CD4-positive, alpha-beta memory T cell (primary cell): ENCODE results near the gene RPRML. TPM values are rescaled to one million over a fixed set of nuclear protein-coding genes. Genes with fewer than 3 reads are reported as not detected.
A peak's percentile ranks its signal among the peaks of the same experiment; 100 is the strongest.

Source experiments
- CTCF ChIA-PET: fragments of 350-600 bp; sonication (Branson Sonifier 250); formaldehyde crosslinking; loops from one replicate; lab custom pipeline; 2021; ENCODE audit warnings: inconsistent platforms; ENCODE audit not compliant: partially characterized antibody; lab: Charles Lee
- POLR2A ChIA-PET: fragments of 350-600 bp; sonication (Branson Sonifier 250); formaldehyde crosslinking; loops from one replicate; lab custom pipeline; 2021; ENCODE audit not compliant: partially characterized antibody; lab: Charles Lee
- DNase-seq, 5 donors: peaks; one replicate each; pipeline versions ENCODE4 v3.0.0 to v3.0.0-alpha.2; 2020 to 2022; ENCODE audit warnings: mixed read lengths in 1 of 5
- H3K27ac ChIP-seq: one replicate; pipeline ENCODE4 v1.7.0; 2013; ENCODE audit warnings: low read depth, low read length
- H3K27me3 ChIP-seq: 2 replicates; pipeline ENCODE4 v1.7.0; 2013; ENCODE audit warnings: mild to moderate bottlenecking, low read length, moderate library complexity; ENCODE audit not compliant: insufficient read depth
- H3K36me3 ChIP-seq: 2 replicates; pipeline ENCODE4 v1.7.0; 2013; ENCODE audit warnings: mild to moderate bottlenecking, low read length, moderate library complexity; ENCODE audit not compliant: insufficient read depth
- H3K4me1 ChIP-seq: 2 replicates; pipeline ENCODE4 v1.7.0; 2013; ENCODE audit warnings: mild to moderate bottlenecking, low read length, moderate library complexity; ENCODE audit not compliant: insufficient read depth
- H3K4me3 ChIP-seq, 2 donors: one replicate each; pipeline ENCODE4 v1.7.0; 2013; ENCODE audit warnings: low read length in 2 of 2, mild to moderate bottlenecking in 1 of 2
- H3K9me3 ChIP-seq, 2 donors: one replicate each; pipeline ENCODE4 v1.7.0; 2013; ENCODE audit warnings: low read length in 2 of 2, control low read depth in 1 of 2; ENCODE audit not compliant: control insufficient read depth in 1 of 2
- H3K27ac Mint-ChIP-seq, 7 donors: one replicate each; pipeline ENCODE4 v1.8.0; 2020 to 2021; ENCODE audit warnings: mixed read lengths in 7 of 7, mild to moderate bottlenecking in 6 of 7, inconsistent platforms in 3 of 7, moderate library complexity in 3 of 7
- H3K27me3 Mint-ChIP-seq, 2 donors: one replicate each; pipeline ENCODE4 v1.8.0; 2020 to 2021; ENCODE audit warnings: mixed read lengths in 2 of 2
- H3K36me3 Mint-ChIP-seq, 2 donors: one replicate each; pipeline ENCODE4 v1.8.0; 2020 to 2021; ENCODE audit warnings: mixed read lengths in 2 of 2, inconsistent platforms in 1 of 2, mild to moderate bottlenecking in 1 of 2
- H3K4me1 Mint-ChIP-seq, 4 donors: one replicate each; pipeline ENCODE4 v1.8.0; 2020 to 2021; ENCODE audit warnings: mixed read lengths in 4 of 4, mild to moderate bottlenecking in 1 of 4
- H3K4me3 Mint-ChIP-seq, 8 donors: one replicate each; pipeline ENCODE4 v1.8.0; 2020 to 2021; ENCODE audit warnings: mixed read lengths in 8 of 8, mild to moderate bottlenecking in 7 of 8, moderate library complexity in 6 of 8, inconsistent platforms in 3 of 8
- H3K9me3 Mint-ChIP-seq, 8 donors: one replicate each; pipeline ENCODE4 v1.8.0; 2020 to 2021; ENCODE audit warnings: mixed read lengths in 8 of 8, mild to moderate bottlenecking in 5 of 8, inconsistent platforms in 3 of 8, moderate library complexity in 1 of 8
- intact Hi-C: fragments of 100-400 bp; cut with micrococcal nuclease; formaldehyde crosslinking; loops from one replicate; pipeline ENCODE4 v1.15.1; 2023
- polyA plus RNA-seq, 2 donors: library from polyadenylated mRNA; unstranded; fragments of 300-500 nt; fragmentation: Illumina TruSeq; gene quantifications; one replicate each; pipeline ENCODE4 v1.2.3, GENCODE V29; 2021
- total RNA-seq, 2 experiments: library from RNA; stranded (reverse); gene quantifications; one replicate each; pipeline ENCODE4 v1.2.3, GENCODE V29; 2021

RPRML gene
- total and polyA plus RNA-seq, 4 experiments from 2014 or later = not detected

GRCh38 chr17:46944931-46945330 lies 34.1 kb downstream of the RPRML start:
- no peak for DNase-seq
- peak overlapping the region in 2 of 7 donors; percentile 42 to 79 for H3K27ac Mint-ChIP-seq
- ChIA-PET CTCF (interaction anchor here (1.3 kb wide), 1 partner anchor 10 kb away, joined by 4 read pairs; no protein-coding TSS in a partner anchor), POLR2A (no interaction called here)
- peaks cover 9 to 23% (median 17%) of the 10 kb centered on the region in 4 donors for H3K4me1 Mint-ChIP-seq
- Histone ChIP-seq H3K36me3 (peaks cover 3% of the 10 kb centered on the region), H3K4me3 (no peak overlapping the region), H3K27me3 (no peaks in the 10 kb centered on the region), H3K9me3 (no peaks in the 10 kb centered on the region), H3K4me1 (peaks cover 17% of the 10 kb centered on the region), H3K27ac (no peak overlapping the region)
- intact Hi-C loops = no loop called here
- peaks cover 8 to 21% of the 10 kb centered on the region in 2 donors for H3K36me3 Mint-ChIP-seq
- no peak overlapping the region for H3K4me3 Mint-ChIP-seq
- no peaks in the 10 kb centered on the region for H3K27me3 Mint-ChIP-seq
- H3K9me3 Mint-ChIP-seq = peaks cover 0 to 2% (median 0%) of the 10 kb centered on the region in 8 donors

GRCh38 chr17:46943501-46944393 lies 35.3 kb downstream of the RPRML start:
- no peak for DNase-seq
- POLR2A ChIA-PET = no interaction called here

GRCh38 chr17:46943218-46943500 lies 35.9 kb downstream of the RPRML start:
- Histone ChIP-seq H3K4me1 (peaks cover 17% of the 10 kb centered on the region), H3K4me3 (no peak overlapping the region), H3K36me3 (peaks cover 21% of the 10 kb centered on the region), H3K9me3 (no peaks in the 10 kb centered on the region), H3K27me3 (no peaks in the 10 kb centered on the region), H3K27ac (no peak overlapping the region)
- ChIA-PET POLR2A (no interaction called here), CTCF (interaction anchor here (1.0 to 3.0 kb wide), 10 partner anchors 8 to 372 kb away, joined by 3 to 22 read pairs (median 6); no protein-coding TSS in a partner anchor)
- H3K4me1 Mint-ChIP-seq = peaks cover 9 to 23% (median 17%) of the 10 kb centered on the region in 4 donors
- H3K4me3 Mint-ChIP-seq = no peak overlapping the region
- peaks cover 23 to 33% of the 10 kb centered on the region in 2 donors for H3K36me3 Mint-ChIP-seq
- intact Hi-C loops = no loop called here
- H3K9me3 Mint-ChIP-seq = peaks cover 0 to 2% (median 0%) of the 10 kb centered on the region in 8 donors
- peak overlapping the region in 4 of 7 donors; percentile 20 to 84 (median 64) for H3K27ac Mint-ChIP-seq
- DNase-seq = no peak
- H3K27me3 Mint-ChIP-seq = no peaks in the 10 kb centered on the region

More at GRCh38 chr17:46943501-46944393, 35.3 kb downstream of the RPRML start:
- Histone ChIP-seq H3K27me3 (no peaks in the 10 kb centered on the region), H3K4me3 (no peak overlapping the region), H3K27ac (no peak overlapping the region), H3K9me3 (no peaks in the 10 kb centered on the region), H3K36me3 (peaks cover 15% of the 10 kb centered on the region), H3K4me1 (peaks cover 17% of the 10 kb centered on the region)
- Mint-ChIP-seq H3K9me3 (peaks cover 0 to 2% (median 0%) of the 10 kb centered on the region in 8 donors), H3K27ac (peak overlapping the region in 5 of 7 donors; percentile 16 to 84 (median 68)), H3K4me3 (peak overlapping the region in 1 of 8 donors; percentile 32), H3K27me3 (no peaks in the 10 kb centered on the region), H3K36me3 (peaks cover 17 to 27% of the 10 kb centered on the region in 2 donors), H3K4me1 (peaks cover 9 to 23% (median 17%) of the 10 kb centered on the region in 4 donors)
- intact Hi-C loops = no loop called here
- CTCF ChIA-PET = interaction anchor here (1.3 to 2.7 kb wide), 3 partner anchors 9 to 101 kb away, joined by 3 to 9 read pairs (median 4); no protein-coding TSS in a partner anchor

GRCh38 chr17:46942441-46943217 lies 36.4 kb downstream of the RPRML start:
- no peak overlapping the region for H3K4me3 Mint-ChIP-seq
- peak overlapping the region in 3 of 7 donors; percentile 20 to 53 (median 52) for H3K27ac Mint-ChIP-seq
- intact Hi-C loops = no loop called here
- H3K27me3 Mint-ChIP-seq = no peaks in the 10 kb centered on the region
- H3K4me1 Mint-ChIP-seq = peaks cover 9 to 23% (median 17%) of the 10 kb centered on the region in 4 donors
- DNase-seq = peak in 4 of 5 donors; percentile 18 to 29 (median 26)
- POLR2A ChIA-PET = interaction anchor here (1.0 kb wide), 1 partner anchor 9 kb away, joined by 3 read pairs; no protein-coding TSS in a partner anchor
- Histone ChIP-seq H3K4me3 (no peak overlapping the region), H3K4me1 (peaks cover 17% of the 10 kb centered on the region), H3K9me3 (no peaks in the 10 kb centered on the region), H3K27ac (no peak overlapping the region), H3K27me3 (no peaks in the 10 kb centered on the region), H3K36me3 (peaks cover 26% of the 10 kb centered on the region)
- peaks cover 25 to 37% of the 10 kb centered on the region in 2 donors for H3K36me3 Mint-ChIP-seq
- CTCF ChIA-PET = interaction anchor here (0.6 to 3.0 kb wide), 19 partner anchors 9 to 672 kb away, joined by 3 to 22 read pairs (median 4); no protein-coding TSS in a partner anchor
- peaks cover 0 to 2% (median 0%) of the 10 kb centered on the region in 8 donors for H3K9me3 Mint-ChIP-seq

GRCh38 chr17:46940692-46941404 lies 38.2 kb downstream of the RPRML start:
- CTCF ChIA-PET = interaction anchor here (0.6 to 3.0 kb wide), 13 partner anchors 10 to 1605 kb away, joined by 3 to 22 read pairs (median 4); no protein-coding TSS in a partner anchor
- peaks cover 42% of the 10 kb centered on the region for H3K36me3 ChIP-seq

GRCh38 chr17:46935658-46936266 lies 43.3 kb downstream of the RPRML start:
- CTCF ChIA-PET = interaction anchor here (2.1 kb wide), 1 partner anchor 9 kb away, joined by 4 read pairs; no protein-coding TSS in a partner anchor

More at GRCh38 chr17:46940692-46941404, 38.2 kb downstream of the RPRML start:
- Histone ChIP-seq H3K9me3 (no peaks in the 10 kb centered on the region), H3K4me1 (peaks cover 17% of the 10 kb centered on the region), H3K4me3 (no peak overlapping the region), H3K27ac (no peak overlapping the region), H3K27me3 (no peaks in the 10 kb centered on the region)
- POLR2A ChIA-PET = interaction anchor here (1.5 kb wide), 1 partner anchor 99 kb away, joined by 3 read pairs; no protein-coding TSS in a partner anchor
- Mint-ChIP-seq H3K36me3 (peaks cover 43 to 55% of the 10 kb centered on the region in 2 donors), H3K4me3 (no peak overlapping the region), H3K4me1 (peaks cover 9 to 23% (median 17%) of the 10 kb centered on the region in 4 donors), H3K27me3 (no peaks in the 10 kb centered on the region), H3K9me3 (peaks cover 0 to 2% (median 0%) of the 10 kb centered on the region in 8 donors), H3K27ac (peak overlapping the region in 5 of 7 donors; percentile 23 to 68 (median 42))
- peak; percentile 45 to 63 (median 57) for DNase-seq
- intact Hi-C loops = loop anchor here (1.0 to 2.0 kb wide), 2 partner anchors 100 to 676 kb away; no protein-coding TSS in a partner anchor

More at GRCh38 chr17:46935658-46936266, 43.3 kb downstream of the RPRML start:
- Mint-ChIP-seq H3K4me3 (no peak overlapping the region), H3K9me3 (no peaks in the 10 kb centered on the region), H3K27ac (peak overlapping the region in 3 of 7 donors; percentile 22 to 78 (median 65)), H3K4me1 (peaks cover 0 to 2% (median under 1%) of the 10 kb centered on the region in 4 donors), H3K36me3 (peaks cover 80 to 99% of the 10 kb centered on the region in 2 donors), H3K27me3 (no peaks in the 10 kb centered on the region)
- DNase-seq = no peak
- intact Hi-C loops = no loop called here
- Histone ChIP-seq H3K27ac (no peak overlapping the region), H3K4me3 (no peak overlapping the region), H3K27me3 (no peaks in the 10 kb centered on the region), H3K4me1 (no peaks in the 10 kb centered on the region), H3K36me3 (peaks cover 92% of the 10 kb centered on the region), H3K9me3 (no peaks in the 10 kb centered on the region)
- POLR2A ChIA-PET = no interaction called here
